Liver (tissue), 9 donors: ENCODE data around the gene DEGS2. TPM values are rescaled to one million over a fixed set of nuclear protein-coding genes. Genes with fewer than 3 reads are reported as not detected.

Source experiments
- DNase-seq: peaks from one replicate; pipeline ENCODE4 v3.0.0-alpha.2; 2017; ENCODE audit warnings: low spot score
- H3K27ac ChIP-seq, 2 donors: one replicate each; pipeline ENCODE4 v1.7.0; 2013; ENCODE audit warnings: inconsistent platforms in 2 of 2, low read length in 2 of 2, control low read depth in 1 of 2, low read depth in 1 of 2, mild to moderate bottlenecking in 1 of 2
- H3K27me3 ChIP-seq, 4 donors: one replicate each; pipeline versions ENCODE4 v1.6.1 to v1.7.0; 2013; ENCODE audit warnings: low read length in 3 of 4, inconsistent platforms in 1 of 4, mild to moderate bottlenecking in 1 of 4, moderate library complexity in 1 of 4; ENCODE audit not compliant: control insufficient read depth in 4 of 4, insufficient read depth in 4 of 4
- H3K36me3 ChIP-seq, 4 donors: one replicate each; pipeline versions ENCODE4 v1.6.1 to v1.7.0; 2013; ENCODE audit warnings: low read length in 3 of 4, mild to moderate bottlenecking in 3 of 4, low read depth in 1 of 4, moderate library complexity in 1 of 4; ENCODE audit not compliant: control insufficient read depth in 4 of 4, insufficient read depth in 3 of 4
- H3K4me1 ChIP-seq, 4 donors: one replicate each; pipeline versions ENCODE4 v1.6.1 to v1.7.0; 2013; ENCODE audit warnings: low read length in 3 of 4, mild to moderate bottlenecking in 3 of 4, moderate library complexity in 1 of 4; ENCODE audit not compliant: control insufficient read depth in 4 of 4, insufficient read depth in 4 of 4
- H3K4me3 ChIP-seq, 3 donors: one replicate each; pipeline versions ENCODE4 v1.6.1 to v1.7.0; 2013; ENCODE audit warnings: low read length in 3 of 3, control low read depth in 1 of 3, low read depth in 1 of 3, mild to moderate bottlenecking in 1 of 3
- H3K9ac ChIP-seq, 2 donors: one replicate each; pipeline ENCODE4 v1.7.0; 2013; ENCODE audit warnings: low read length in 2 of 2, mild to moderate bottlenecking in 2 of 2, moderate library complexity in 2 of 2, control low read depth in 1 of 2, low read depth in 1 of 2
- H3K9me3 ChIP-seq, 4 donors: one replicate each; pipeline versions ENCODE4 v1.6.1 to v1.7.0; 2013; ENCODE audit warnings: low read length in 3 of 4; ENCODE audit not compliant: control insufficient read depth in 4 of 4
- EGR1 ChIP-seq, 2 donors: IDR thresholded peaks; 2 replicates each; pipeline ENCODE4 v1.6.1; 2016 to 2018; ENCODE audit warnings: antibody characterized with exemption in 2 of 2, low read depth in 2 of 2
- FOXA1 ChIP-seq: IDR thresholded peaks from 2 replicates; pipeline ENCODE4 v1.6.1; 2016; ENCODE audit warnings: antibody characterized with exemption
- FOXA2 ChIP-seq: IDR thresholded peaks from 2 replicates; pipeline ENCODE4 v1.6.1; 2016; ENCODE audit warnings: antibody characterized with exemption
- HNF4A ChIP-seq, 2 donors: conservative IDR thresholded peaks; 2 replicates each; pipeline ENCODE4 v1.6.1; 2016; ENCODE audit warnings: antibody characterized with exemption in 2 of 2, mild to moderate bottlenecking in 2 of 2
- HNF4G ChIP-seq: IDR thresholded peaks from 2 replicates; pipeline ENCODE4 v1.6.1; 2016; ENCODE audit warnings: antibody characterized with exemption
- JUND ChIP-seq, 2 donors: IDR thresholded peaks; 2 replicates each; pipeline ENCODE4 v1.6.1; 2016; ENCODE audit warnings: antibody characterized with exemption in 2 of 2
- MAX ChIP-seq: IDR thresholded peaks from 2 replicates; pipeline ENCODE4 v1.6.1; 2016; ENCODE audit warnings: antibody characterized with exemption
- NR2F2 ChIP-seq: IDR thresholded peaks from 2 replicates; pipeline ENCODE4 v1.6.1; 2016; ENCODE audit warnings: antibody characterized with exemption
- REST ChIP-seq: IDR thresholded peaks from 2 replicates; pipeline ENCODE4 v1.6.1; 2016; ENCODE audit warnings: antibody characterized with exemption, mild to moderate bottlenecking
- RXRA ChIP-seq, 2 donors: IDR thresholded peaks; 2 replicates each; pipeline ENCODE4 v1.6.1; 2017 to 2018; ENCODE audit warnings: antibody characterized with exemption in 2 of 2, mild to moderate bottlenecking in 1 of 2
- SP1 ChIP-seq: IDR thresholded peaks from 2 replicates; pipeline ENCODE4 v1.6.1; 2018; ENCODE audit warnings: antibody characterized with exemption, mild to moderate bottlenecking
- TAF1 ChIP-seq: conservative IDR thresholded peaks from 2 replicates; pipeline ENCODE4 v1.6.1; 2016; ENCODE audit warnings: antibody characterized with exemption, mild to moderate bottlenecking
- ZBTB33 ChIP-seq: IDR thresholded peaks from 2 replicates; pipeline ENCODE4 v1.6.1; 2016; ENCODE audit warnings: antibody characterized with exemption
- WGBS: extraction: QIAGEN DNeasy Blood & Tissue Kit; methylation state at CpG from one replicate; pipeline ENCODE4 v1.1.7; 2013; 5-methylcytosine and 5-hydroxymethylcytosine counted together
- polyA plus RNA-seq, 2 donors: library from polyadenylated mRNA; stranded (reverse) in 1 of 2; unstranded in 1 of 2; fragments of 200-250 nt in 1 of 2; fragments of >200 nt in 1 of 2; fragmentation: Nextera tagmentation in 1 of 2; extraction: Ambion mirVana in 1 of 2; gene quantifications; one replicate each; pipeline versions ENCODE4 v1.2.1 to v1.2.3, GENCODE V29; 2013 to 2015
- total RNA-seq, 2 donors: library from RNA; depleted of rRNA; stranded (reverse); fragments of >200 nt; gene quantifications; one replicate each; pipeline ENCODE4 v1.2.3, GENCODE V29; 2014
- donor health status: healthy.
- donor health status: healthy.
- donor health status: healthy.
- donor health status: healthy.
- donor health status: healthy.

Gene DEGS2
- total and polyA plus RNA-seq, 4 donors = 0.13 to 0.42 (median 0.27) TPM

- Histone ChIP-seq H3K27me3 (no peaks in the 10 kb centered on the region), H3K4me3 (no peak overlapping the region), H3K9me3 (no peaks in the 10 kb centered on the region), H3K9ac (no peak overlapping the region), H3K27ac (no peak overlapping the region), H3K4me1 (peaks cover 3 to 12% (median 9%) of the 10 kb centered on the region in 4 donors), H3K36me3 (no peaks in the 10 kb centered on the region)
- DNase-seq = no peak
- TF ChIP-seq SP1 (no peak), HNF4A (conservative IDR thresholded peaks at IDR 0.05) (no peak), NR2F2 (no peak), JUND (IDR thresholded peaks at IDR 0.05) (no peak), RXRA (IDR thresholded peaks at IDR 0.05) (no peak)
- 90% methylated on average over 7 of the region's 7 CpGs for WGBS
Measured at GRCh38 chr14:100104523-100105300, 54.7 kb downstream of the DEGS2 start.

- no peak for DNase-seq
- Histone ChIP-seq H3K9ac (no peak overlapping the region), H3K27ac (no peak overlapping the region), H3K4me1 (peaks cover 3 to 12% (median 9%) of the 10 kb centered on the region in 4 donors), H3K27me3 (no peaks in the 10 kb centered on the region), H3K36me3 (peaks cover 0 to 1% (median 0%) of the 10 kb centered on the region in 4 donors), H3K9me3 (no peaks in the 10 kb centered on the region), H3K4me3 (no peak overlapping the region)
- TF ChIP-seq ZBTB33 (no peak), HNF4A (conservative IDR thresholded peaks at IDR 0.05) (peak; percentile 19 to 26)
- 68% methylated on average over 4 of the region's 4 CpGs for WGBS
Measured at GRCh38 chr14:100104006-100104352, 55.5 kb downstream of the DEGS2 start.

GRCh38 chr14:100103250-100104005 lies 56.0 kb downstream of the DEGS2 start:
- Histone ChIP-seq H3K4me3 (no peak overlapping the region), H3K4me1 (peaks cover 3 to 12% (median 9%) of the 10 kb centered on the region in 4 donors), H3K9me3 (no peaks in the 10 kb centered on the region), H3K27ac (peak overlapping the region in 1 of 2 donors; percentile 5), H3K27me3 (no peaks in the 10 kb centered on the region), H3K36me3 (peaks cover 1 to 3% (median 2%) of the 10 kb centered on the region in 4 donors), H3K9ac (no peak overlapping the region)
- 77% methylated on average over 10 of the region's 10 CpGs for WGBS
- no peak for DNase-seq
- TF ChIP-seq NR2F2 (peak; percentile 36), EGR1 (IDR thresholded peaks at IDR 0.05; ENCODE audit: low read depth in 2 of 2) (no peak)

- H3K4me1 ChIP-seq = peaks cover 3 to 12% (median 9%) of the 10 kb centered on the region in 4 donors
- 88% methylated on average over 8 of the region's 8 CpGs for WGBS
- DNase-seq = no peak
- TF ChIP-seq HNF4G (no peak), REST (no peak), FOXA1 (no peak), FOXA2 (no peak), TAF1 (no peak), MAX (no peak), SP1 (no peak), JUND (IDR thresholded peaks at IDR 0.05) (no peak), HNF4A (conservative IDR thresholded peaks at IDR 0.05) (no peak)
Measured at GRCh38 chr14:100102156-100102785, 57.2 kb downstream of the DEGS2 start.

More at GRCh38 chr14:100102156-100102785, 57.2 kb downstream of the DEGS2 start:
- Histone ChIP-seq H3K4me3 (no peak overlapping the region), H3K36me3 (peaks cover 1 to 14% (median 9%) of the 10 kb centered on the region in 4 donors), H3K27me3 (no peaks in the 10 kb centered on the region), H3K9me3 (no peaks in the 10 kb centered on the region), H3K9ac (no peak overlapping the region), H3K27ac (no peak overlapping the region)
